ENCODE data around the gene CRB3.
"Not testable (repeated sequence)": the region's sequence is repeated elsewhere in the genome, so short reads cannot be mapped to it uniquely, and the experiment has no call there.

CRB3 gene

GRCh38 chr19:6491802-6492592 is 27.9 kb downstream of the CRB3 start:
- no peak for DNase-seq (ENCODE audit: low spot score)

- DNase-seq (ENCODE audit: low spot score): no peak
Measured at GRCh38 chr19:6494438-6495036, 30.5 kb downstream of the CRB3 start.

- no peak for DNase-seq (ENCODE audit: low spot score)
Measured at GRCh38 chr19:6495947-6496346, 31.9 kb downstream of the CRB3 start.

GRCh38 chr19:6498294-6499036 is 34.4 kb downstream of the CRB3 start:
- DNase-seq (ENCODE audit: low spot score): no peak

GRCh38 chr19:6499052-6499790 is 35.1 kb downstream of the CRB3 start:
- DNase-seq (ENCODE audit: low spot score): no peak

- DNase-seq (ENCODE audit: low spot score): no peak
Measured at GRCh38 chr19:6500837-6501739, 37.0 kb downstream of the CRB3 start.

- peak; percentile 56 for DNase-seq (ENCODE audit: low spot score)
Measured at GRCh38 chr19:6501740-6502648, 37.9 kb downstream of the CRB3 start, which contains the start of gene TUBB4A. TSS of gene TUBB4A (minus strand) at chr19:6502309. CDS start at chr19:6502212, 97 bp downstream.

GRCh38 chr19:6503407-6504201 is 39.5 kb downstream of the CRB3 start:
- no peak for DNase-seq (ENCODE audit: low spot score)

GRCh38 chr19:6508028-6508771 is 44.1 kb downstream of the CRB3 start:
- not testable (repeated sequence) for DNase-seq (ENCODE audit: low spot score)

- no peak for DNase-seq (ENCODE audit: low spot score)
Measured at GRCh38 chr19:6509118-6509971, 45.3 kb downstream of the CRB3 start.

- DNase-seq (ENCODE audit: low spot score): no peak
Measured at GRCh38 chr19:6510618-6511017, 46.5 kb downstream of the CRB3 start.

- DNase-seq (ENCODE audit: low spot score): no peak
Measured at GRCh38 chr19:6514089-6514488, 50.0 kb downstream of the CRB3 start.

GRCh38 chr19:6514926-6515544 is 51.0 kb downstream of the CRB3 start:
- no peak for DNase-seq (ENCODE audit: low spot score)

GRCh38 chr19:6516018-6516658 is 52.1 kb downstream of the CRB3 start:
- peak; percentile 71 for DNase-seq (ENCODE audit: low spot score)
